Activated CD8-positive, alpha-beta T cell treated with anti-CD3 and anti-CD28 coated beads for 36 hours (primary cell): Measurements from ENCODE around the gene MAL. TPM values are rescaled to one million over a fixed set of nuclear protein-coding genes. Genes with fewer than 3 reads are reported as not detected.
A peak's percentile ranks its signal among the peaks of the same experiment; 100 is the strongest.

Experiments used
- ATAC-seq: fragments of 200-7000 bp; cut with Tn5 transposase; one replicate; pipeline ENCODE4 v1.10.0; 2021; ENCODE audit warnings: mild to moderate bottlenecking, moderate library complexity
- CTCF ChIA-PET: fragments of 350-600 bp; sonication (Branson Sonifier 250); formaldehyde crosslinking; loops from one replicate; lab custom pipeline; 2021; ENCODE audit warnings: antibody characterized with exemption; lab: Charles Lee
- POLR2A ChIA-PET: fragments of 350-600 bp; sonication (Branson Sonifier 250); formaldehyde crosslinking; loops from one replicate; lab custom pipeline; 2021; ENCODE audit warnings: antibody characterized with exemption; lab: Charles Lee
- DNase-seq: peaks from one replicate; pipeline ENCODE4 v3.0.0-alpha.2; 2020
- H3K27ac Mint-ChIP-seq: one replicate; pipeline ENCODE4 v1.8.0; 2021; ENCODE audit warnings: mild to moderate bottlenecking, mixed read lengths
- H3K27me3 Mint-ChIP-seq: one replicate; pipeline ENCODE4 v1.8.0; 2021; ENCODE audit warnings: mixed read lengths
- H3K36me3 Mint-ChIP-seq: one replicate; pipeline ENCODE4 v1.8.0; 2021; ENCODE audit warnings: low read depth, mixed read lengths
- H3K4me1 Mint-ChIP-seq: one replicate; pipeline ENCODE4 v1.8.0; 2021; ENCODE audit warnings: low read depth, mixed read lengths
- H3K4me3 Mint-ChIP-seq: one replicate; pipeline ENCODE4 v1.8.0; 2021; ENCODE audit warnings: mild to moderate bottlenecking, moderate library complexity, mixed read lengths
- H3K9me3 Mint-ChIP-seq: one replicate; pipeline ENCODE4 v1.8.0; 2021; ENCODE audit warnings: mixed read lengths
- CTCF ChIP-seq: fragments of 200-600 bp; IDR thresholded peaks from one replicate; pipeline ENCODE4 v1.8.0; 2022; ENCODE audit warnings: antibody characterized with exemption, mild to moderate bottlenecking
- intact Hi-C: fragments of 100-400 bp; cut with micrococcal nuclease; formaldehyde crosslinking; loops from one replicate; pipeline ENCODE4 v1.10.0; 2022
- total RNA-seq, 2 experiments: library from RNA; stranded (reverse); gene quantifications; one replicate each; pipeline ENCODE4 v1.2.3, GENCODE V29; 2021

The MAL gene
- total RNA-seq, 2 experiments from 2014 or later, result 54.0 to 59.2 TPM

GRCh38 chr2:94986392-94986963, 39.0 kb upstream of the MAL start:
- no peak overlapping the region for H3K27ac Mint-ChIP-seq
- ATAC-seq (peak; percentile 75), DNase-seq (peak; percentile 73)
- H3K4me3 Mint-ChIP-seq, result no peak overlapping the region
- CTCF ChIA-PET, result interaction anchor here (0.5 to 2.8 kb wide), 14 partner anchors 9 to 185 kb away, joined by 3 to 19 read pairs (median 4); no protein-coding TSS in a partner anchor
- no peaks in the 10 kb centered on the region for H3K4me1 Mint-ChIP-seq
- POLR2A ChIA-PET, result no interaction called here
- intact Hi-C loops, result no loop called here
- peaks cover 9% of the 10 kb centered on the region for H3K27me3 Mint-ChIP-seq
- H3K9me3 Mint-ChIP-seq, result no peaks in the 10 kb centered on the region
- TF ChIP-seq CTCF, result peak; percentile 83
- H3K36me3 Mint-ChIP-seq, result no peaks in the 10 kb centered on the region

- CTCF ChIA-PET, result interaction anchor here (1.1 to 2.8 kb wide), 7 partner anchors 8 to 172 kb away, joined by 3 to 19 read pairs (median 8); no protein-coding TSS in a partner anchor
- DNase-seq, result no peak
- intact Hi-C loops, result no loop called here
Observed at GRCh38 chr2:94987074-94988020, 38.2 kb upstream of the MAL start.

GRCh38 chr2:94990956-94991355, 34.6 kb upstream of the MAL start:
- POLR2A ChIA-PET, result no interaction called here

More at GRCh38 chr2:94987074-94988020, 38.2 kb upstream of the MAL start:
- Mint-ChIP-seq H3K27me3 (peaks cover 9% of the 10 kb centered on the region), H3K4me1 (no peaks in the 10 kb centered on the region), H3K9me3 (no peaks in the 10 kb centered on the region), H3K4me3 (no peak overlapping the region), H3K36me3 (no peaks in the 10 kb centered on the region), H3K27ac (no peak overlapping the region)
- ATAC-seq, result no peak
- POLR2A ChIA-PET, result no interaction called here
- no peak for TF ChIP-seq CTCF

GRCh38 chr2:94992360-94992759, 33.1 kb upstream of the MAL start:
- no peaks in the 10 kb centered on the region for H3K9me3 Mint-ChIP-seq
- no peaks in the 10 kb centered on the region for H3K36me3 Mint-ChIP-seq
- ChIA-PET POLR2A (no interaction called here), CTCF (no interaction called here)
- ATAC-seq (no peak), DNase-seq (no peak)
- TF ChIP-seq CTCF, result no peak
- no peak overlapping the region for H3K4me3 Mint-ChIP-seq
- peaks cover 9% of the 10 kb centered on the region for H3K27me3 Mint-ChIP-seq
- intact Hi-C loops, result no loop called here
- no peaks in the 10 kb centered on the region for H3K4me1 Mint-ChIP-seq
- no peak overlapping the region for H3K27ac Mint-ChIP-seq

More at GRCh38 chr2:94990956-94991355, 34.6 kb upstream of the MAL start:
- peaks cover 6% of the 10 kb centered on the region for H3K27me3 Mint-ChIP-seq
- no peak overlapping the region for H3K27ac Mint-ChIP-seq
- CTCF ChIA-PET, result no interaction called here
- intact Hi-C loops, result no loop called here
- DNase-seq (no peak), ATAC-seq (no peak)
- no peak for TF ChIP-seq CTCF
- no peaks in the 10 kb centered on the region for H3K36me3 Mint-ChIP-seq
- H3K9me3 Mint-ChIP-seq, result no peaks in the 10 kb centered on the region
- H3K4me1 Mint-ChIP-seq, result no peaks in the 10 kb centered on the region
- H3K4me3 Mint-ChIP-seq, result no peak overlapping the region
